T1000 (cell line): ENCODE results near the gene WSCD2.

Experiments
- DNase-seq: peaks from one replicate; lab custom pipeline; 2025; ENCODE audit warnings: mixed read lengths; lab: John Stamatoyannopoulos, UW

The WSCD2 gene

GRCh38 chr12:108128221-108129016 is 669 bp upstream of the WSCD2 start:
- no peak for DNase-seq

DNA sequence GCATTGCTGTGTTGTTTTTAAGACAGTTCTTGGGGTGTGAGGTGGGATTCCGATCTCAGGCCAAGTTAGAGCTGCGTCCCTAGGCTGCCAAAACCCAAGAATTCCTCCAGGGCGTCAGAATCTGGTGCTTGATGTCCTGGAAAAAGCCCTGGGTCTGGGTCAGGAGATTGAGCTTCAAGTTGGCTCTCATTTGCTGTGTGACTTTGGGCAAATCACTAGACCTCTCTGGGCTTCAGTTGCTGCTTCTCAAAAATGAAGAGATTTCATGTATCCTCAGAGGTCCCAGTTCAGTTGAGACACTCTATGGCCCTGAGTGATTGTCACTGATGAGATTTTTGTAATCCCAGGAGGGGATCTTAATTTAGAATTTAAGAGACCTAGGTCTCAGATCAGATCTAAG is 1.9 kb downstream of the WSCD2 start:
- DNase-seq = no peak

GRCh38 chr12:108131657-108132126 is 2.6 kb downstream of the WSCD2 start:
- DNase-seq = no peak

DNA sequence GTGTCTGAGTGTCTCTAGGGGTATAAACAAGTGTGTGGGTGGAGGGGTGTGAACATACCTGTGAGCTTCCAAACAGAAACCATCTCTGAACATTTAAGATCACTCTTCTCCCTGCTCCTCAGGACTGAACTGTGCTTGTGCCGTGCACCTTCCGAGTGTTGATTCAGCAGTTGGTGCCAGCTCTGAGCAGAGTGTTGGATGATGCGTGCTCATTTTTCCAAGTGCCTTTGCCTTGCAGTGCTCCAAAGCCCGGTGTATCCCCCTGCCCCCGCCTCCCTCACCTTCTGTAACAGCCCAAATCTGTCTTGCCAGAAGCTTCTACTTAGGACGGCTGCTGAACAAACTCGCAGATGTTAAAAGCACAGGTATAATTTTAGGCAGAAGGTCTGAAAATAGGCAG is 4.4 kb downstream of the WSCD2 start:
- DNase-seq = no peak

DNA sequence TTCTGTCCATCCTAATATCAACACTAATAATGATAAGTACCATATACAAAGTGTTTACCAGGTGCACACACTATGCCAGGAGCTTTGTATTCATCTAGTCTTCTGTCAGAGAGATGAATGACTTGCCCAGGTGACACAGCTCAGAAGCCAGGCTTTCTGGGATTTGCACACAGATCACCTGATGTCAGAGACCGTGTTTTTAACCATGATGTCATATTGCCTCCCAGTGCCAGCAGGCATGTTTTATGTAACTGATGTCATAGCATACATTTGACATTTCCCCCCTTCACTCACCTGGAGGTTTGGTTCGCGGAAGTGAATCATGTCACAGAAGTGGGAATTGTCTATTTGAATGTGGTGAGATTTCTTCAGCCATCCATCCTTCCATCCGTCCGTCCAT is 5.7 kb downstream of the WSCD2 start:
- no peak for DNase-seq

- no peak for DNase-seq
These were observed 6.5 kb downstream of the WSCD2 start for GRCh38 chr12:108135627-108136026.

GRCh38 chr12:108136697-108137096 is 7.6 kb downstream of the WSCD2 start:
- no peak for DNase-seq

DNA sequence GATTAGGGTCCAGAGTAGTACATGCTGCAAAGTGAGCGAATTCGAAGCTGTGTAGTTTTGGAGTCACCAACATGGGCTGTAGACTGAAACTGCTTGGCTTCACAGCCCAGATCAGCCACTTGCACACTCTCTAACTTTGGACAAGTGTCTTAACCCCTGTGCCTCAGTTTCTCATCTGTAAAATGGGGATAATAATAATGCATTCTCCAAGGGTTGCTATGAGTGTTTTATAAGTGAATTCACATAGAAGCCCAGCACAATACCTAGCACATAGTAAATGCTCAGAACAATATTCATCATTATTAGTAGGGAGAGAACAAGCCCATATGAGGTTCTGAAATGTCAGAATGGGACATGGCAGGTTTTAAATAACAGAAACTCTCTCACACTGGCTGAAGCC is 10.4 kb downstream of the WSCD2 start:
- no peak for DNase-seq

DNA sequence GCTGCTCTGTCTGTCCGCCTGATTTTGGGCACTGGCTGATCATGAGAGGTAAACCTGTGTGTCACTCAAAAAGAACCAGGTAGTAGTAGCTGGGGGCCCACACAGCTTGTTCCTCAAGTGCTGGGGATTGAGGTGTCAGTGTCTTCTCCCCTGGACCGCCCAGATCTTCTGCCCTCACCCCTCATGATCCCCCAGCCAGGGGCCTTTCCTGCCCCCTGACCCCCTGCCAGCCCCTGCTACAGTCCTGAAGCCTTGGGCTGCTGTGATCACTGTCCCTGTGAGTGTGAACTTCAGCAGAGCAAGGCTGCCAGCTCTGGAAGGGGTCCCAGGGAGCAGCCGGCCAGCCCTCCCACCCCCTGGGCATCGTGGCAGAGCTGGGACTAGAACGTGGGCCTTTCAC is 11.4 kb downstream of the WSCD2 start:
- DNase-seq = no peak

GRCh38 chr12:108141600-108142130 is 12.6 kb downstream of the WSCD2 start:
- DNase-seq = no peak

- DNase-seq = no peak
These were observed 14.1 kb downstream of the WSCD2 start for GRCh38 chr12:108143144-108143543.

DNA sequence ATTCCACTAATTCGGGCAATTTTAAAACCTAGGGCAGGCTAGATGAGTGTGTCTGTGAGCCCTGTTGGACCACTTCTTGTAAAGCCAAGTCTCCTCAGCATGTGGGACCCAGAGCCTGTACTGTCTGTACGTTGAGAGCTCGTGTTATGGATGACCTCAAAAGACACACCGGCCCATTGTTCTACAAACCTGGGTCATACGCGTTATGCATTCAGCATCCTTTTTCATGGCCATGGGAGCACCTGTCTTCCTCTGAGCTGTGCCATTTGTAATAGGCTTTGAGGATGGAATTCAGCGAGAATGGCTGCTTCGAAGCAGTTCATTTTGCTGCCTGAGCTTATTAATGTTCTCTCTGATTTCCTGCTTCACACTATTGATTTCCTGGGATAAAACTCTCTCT is 15.0 kb downstream of the WSCD2 start:
- no peak for DNase-seq

GRCh38 chr12:108145011-108145410 is 15.9 kb downstream of the WSCD2 start:
- no peak for DNase-seq

GRCh38 chr12:108146035-108146893 is 17.2 kb downstream of the WSCD2 start:
- no peak for DNase-seq

- no peak for DNase-seq
These were observed 18.2 kb downstream of the WSCD2 start for GRCh38 chr12:108147279-108147678.

GRCh38 chr12:108148521-108149074 is 19.5 kb downstream of the WSCD2 start:
- no peak for DNase-seq

DNA sequence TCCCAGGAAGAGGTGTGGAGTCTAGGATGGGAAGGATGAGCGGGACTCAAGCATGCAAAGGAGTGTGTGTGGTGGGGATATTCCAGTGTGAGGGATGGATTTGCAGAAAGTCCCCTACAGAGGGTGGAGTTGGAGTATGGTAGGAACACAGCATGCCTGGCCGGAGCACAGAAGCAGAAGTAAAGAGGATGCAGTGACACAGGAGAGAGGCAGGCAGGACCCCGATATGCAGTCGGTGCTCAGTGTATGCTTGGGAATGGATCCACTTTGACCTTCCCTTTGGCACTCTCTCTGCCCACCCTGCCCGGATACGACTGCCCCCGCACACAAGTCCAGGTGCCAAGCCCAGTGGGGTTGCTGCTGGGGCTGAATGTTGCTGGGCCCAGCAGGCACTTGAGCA is 21.3 kb downstream of the WSCD2 start:
- DNase-seq = no peak

- DNase-seq = no peak
These were observed 22.6 kb downstream of the WSCD2 start for GRCh38 chr12:108151533-108152169.

- DNase-seq = no peak
These were observed 23.1 kb downstream of the WSCD2 start for GRCh38 chr12:108152170-108152538.

DNA sequence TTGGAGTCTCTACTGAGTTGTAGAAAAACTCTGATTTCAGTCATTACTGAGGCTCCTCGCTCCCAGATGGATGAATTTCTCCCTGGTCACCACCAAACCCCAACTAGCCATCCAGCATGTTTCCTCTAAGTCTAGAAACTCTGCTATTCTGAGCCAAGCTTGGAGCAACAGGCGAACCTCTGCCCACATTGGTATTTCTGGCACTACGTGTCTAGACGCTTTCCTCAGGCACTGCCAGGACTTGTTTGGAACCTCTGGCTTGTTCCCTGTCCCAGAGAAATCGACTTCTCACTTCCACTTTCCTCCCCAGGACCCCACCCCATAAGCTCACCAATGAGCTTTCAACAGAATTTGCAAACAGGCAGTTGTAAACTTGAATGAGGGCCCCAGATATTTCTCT is 27.6 kb downstream of the WSCD2 start:
- no peak for DNase-seq

DNA sequence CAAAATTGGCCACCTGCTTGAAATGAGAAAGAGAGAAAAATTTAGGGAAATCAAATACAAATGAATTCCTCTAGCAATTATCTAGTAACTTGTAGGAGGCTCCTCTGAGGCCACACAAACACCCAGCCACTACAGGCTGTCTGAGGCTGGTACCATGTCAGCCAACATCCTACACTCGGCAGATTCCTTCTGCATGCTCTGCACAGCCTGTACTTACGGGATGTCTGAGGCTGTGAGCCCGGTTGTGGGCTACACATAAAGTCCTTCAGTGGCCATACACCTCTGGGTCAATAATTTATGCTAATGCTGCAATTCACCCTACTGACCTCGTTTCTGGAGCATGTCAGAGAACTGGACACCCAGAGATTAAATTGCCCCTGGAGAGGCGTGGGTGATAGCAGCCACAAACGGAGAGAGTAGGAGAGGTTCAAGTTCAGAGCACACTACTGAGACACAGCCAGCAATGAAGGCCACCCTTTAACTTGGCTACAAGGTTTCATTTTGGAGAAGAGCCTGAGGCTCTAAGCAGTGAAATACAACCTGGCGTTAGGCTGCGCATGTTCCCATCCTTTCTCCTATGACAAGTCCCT is 28.9 kb downstream of the WSCD2 start:
- no peak for DNase-seq

DNA sequence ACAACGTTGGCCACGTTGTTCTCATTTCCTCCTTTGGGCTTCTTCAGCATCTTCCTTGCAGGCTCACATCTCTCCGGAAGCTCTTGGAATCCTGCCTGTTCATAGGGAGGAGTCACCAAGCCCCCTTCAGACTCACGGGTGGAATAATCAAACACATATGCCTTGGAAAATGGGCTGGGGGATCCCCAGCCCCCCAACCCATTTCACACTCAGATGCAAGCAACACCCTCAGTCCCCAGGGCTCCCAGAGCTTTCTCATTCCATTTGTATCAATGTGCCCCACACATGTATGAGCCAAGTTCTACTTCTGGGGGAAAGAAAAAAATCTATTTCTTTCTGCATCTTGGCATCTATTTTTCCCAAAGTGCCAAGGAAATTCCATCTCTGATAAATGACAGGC is 33.1 kb downstream of the WSCD2 start:
- no peak for DNase-seq
